Chondrocyte (in vitro differentiated cells): ENCODE data around the gene GUCA2A. TPM values are rescaled to one million over a fixed set of nuclear protein-coding genes. Genes with fewer than 3 reads are reported as not detected.

Experiments used
- DNase-seq: peaks from one replicate; pipeline ENCODE4 v3.0.0; 2021; ENCODE audit warnings: mixed read lengths, low spot score
- H3K27ac Mint-ChIP-seq: one replicate; pipeline ENCODE4 v1.8.0; 2021; ENCODE audit warnings: mild to moderate bottlenecking, moderate library complexity, mixed read lengths; ENCODE audit not compliant: unreplicated experiment
- H3K27me3 Mint-ChIP-seq: 2 replicates; pipeline ENCODE4 v1.8.0; 2021; ENCODE audit warnings: low read depth, mixed read lengths
- H3K36me3 Mint-ChIP-seq: 2 replicates; pipeline ENCODE4 v1.8.0; 2021; ENCODE audit warnings: low read depth, mixed read lengths
- H3K4me1 Mint-ChIP-seq: 2 replicates; pipeline ENCODE4 v1.8.0; 2021; ENCODE audit warnings: low read depth, mild to moderate bottlenecking, mixed read lengths
- H3K4me3 Mint-ChIP-seq: one replicate; pipeline ENCODE4 v1.8.0; 2021; ENCODE audit warnings: mild to moderate bottlenecking, moderate library complexity, mixed read lengths; ENCODE audit not compliant: unreplicated experiment
- H3K9me3 Mint-ChIP-seq: 2 replicates; pipeline ENCODE4 v1.8.0; 2021; ENCODE audit warnings: low read depth, mixed read lengths
- total RNA-seq: library from RNA; stranded (reverse); gene quantifications from 3 replicates; pipeline ENCODE4 v1.2.1, GENCODE V29; 2021
- TF ChIP-seq, protein P1 (sequence below): fragments of 200-600 bp; sonication (generic); IDR thresholded peaks from 2 replicates; pipeline ENCODE4 v1.5.0; 2021; ENCODE audit warnings: antibody characterized with exemption, mild to moderate bottlenecking, moderate library complexity

Gene GUCA2A
- total RNA-seq, 1 donor from 2014 or later: not detected

DNA sequence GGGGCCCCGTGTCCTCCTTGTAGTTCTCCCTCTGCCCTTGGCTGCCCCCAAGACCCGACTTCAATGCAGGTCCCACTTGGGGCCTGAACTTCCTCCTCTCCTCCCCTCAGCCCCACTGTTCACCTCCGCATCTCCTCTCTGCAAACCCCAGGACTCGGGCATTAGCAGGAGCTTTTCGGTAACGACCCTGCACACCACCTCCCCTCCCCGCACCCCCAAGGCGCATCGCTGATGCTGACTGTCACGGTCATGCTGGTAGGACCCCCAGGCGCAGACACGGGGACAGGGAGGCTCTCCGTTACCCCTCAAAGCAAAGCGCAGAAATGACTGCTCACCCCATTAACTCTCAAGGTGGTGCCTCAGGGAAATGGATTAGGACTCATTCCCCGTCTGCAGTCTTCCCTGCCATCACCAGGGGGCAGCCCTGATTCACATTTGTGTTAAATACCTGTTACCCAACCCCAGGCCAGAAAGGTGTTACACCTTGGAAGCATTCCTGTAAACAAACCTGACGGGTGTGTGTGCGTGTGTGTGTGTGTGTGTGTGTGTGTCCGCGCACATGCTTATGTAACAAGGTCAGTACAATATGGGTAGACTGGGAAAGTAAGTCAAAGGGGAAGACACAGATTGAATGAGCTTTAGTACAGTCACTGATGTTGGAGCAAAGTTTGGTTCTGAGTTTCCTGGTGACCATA lies 17.8 kb downstream of the GUCA2A start:
- Mint-ChIP-seq H3K27me3 (peaks cover 43% of the 10 kb centered on the region), H3K9me3 (no peaks in the 10 kb centered on the region), H3K4me3 (no peak overlapping the region), H3K27ac (no peak overlapping the region), H3K36me3 (no peaks in the 10 kb centered on the region), H3K4me1 (no peaks in the 10 kb centered on the region)
- no peak for DNase-seq
- TF ChIP-seq, protein P1, sequence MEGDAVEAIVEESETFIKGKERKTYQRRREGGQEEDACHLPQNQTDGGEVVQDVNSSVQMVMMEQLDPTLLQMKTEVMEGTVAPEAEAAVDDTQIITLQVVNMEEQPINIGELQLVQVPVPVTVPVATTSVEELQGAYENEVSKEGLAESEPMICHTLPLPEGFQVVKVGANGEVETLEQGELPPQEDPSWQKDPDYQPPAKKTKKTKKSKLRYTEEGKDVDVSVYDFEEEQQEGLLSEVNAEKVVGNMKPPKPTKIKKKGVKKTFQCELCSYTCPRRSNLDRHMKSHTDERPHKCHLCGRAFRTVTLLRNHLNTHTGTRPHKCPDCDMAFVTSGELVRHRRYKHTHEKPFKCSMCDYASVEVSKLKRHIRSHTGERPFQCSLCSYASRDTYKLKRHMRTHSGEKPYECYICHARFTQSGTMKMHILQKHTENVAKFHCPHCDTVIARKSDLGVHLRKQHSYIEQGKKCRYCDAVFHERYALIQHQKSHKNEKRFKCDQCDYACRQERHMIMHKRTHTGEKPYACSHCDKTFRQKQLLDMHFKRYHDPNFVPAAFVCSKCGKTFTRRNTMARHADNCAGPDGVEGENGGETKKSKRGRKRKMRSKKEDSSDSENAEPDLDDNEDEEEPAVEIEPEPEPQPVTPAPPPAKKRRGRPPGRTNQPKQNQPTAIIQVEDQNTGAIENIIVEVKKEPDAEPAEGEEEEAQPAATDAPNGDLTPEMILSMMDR: peak; percentile 88

DNA sequence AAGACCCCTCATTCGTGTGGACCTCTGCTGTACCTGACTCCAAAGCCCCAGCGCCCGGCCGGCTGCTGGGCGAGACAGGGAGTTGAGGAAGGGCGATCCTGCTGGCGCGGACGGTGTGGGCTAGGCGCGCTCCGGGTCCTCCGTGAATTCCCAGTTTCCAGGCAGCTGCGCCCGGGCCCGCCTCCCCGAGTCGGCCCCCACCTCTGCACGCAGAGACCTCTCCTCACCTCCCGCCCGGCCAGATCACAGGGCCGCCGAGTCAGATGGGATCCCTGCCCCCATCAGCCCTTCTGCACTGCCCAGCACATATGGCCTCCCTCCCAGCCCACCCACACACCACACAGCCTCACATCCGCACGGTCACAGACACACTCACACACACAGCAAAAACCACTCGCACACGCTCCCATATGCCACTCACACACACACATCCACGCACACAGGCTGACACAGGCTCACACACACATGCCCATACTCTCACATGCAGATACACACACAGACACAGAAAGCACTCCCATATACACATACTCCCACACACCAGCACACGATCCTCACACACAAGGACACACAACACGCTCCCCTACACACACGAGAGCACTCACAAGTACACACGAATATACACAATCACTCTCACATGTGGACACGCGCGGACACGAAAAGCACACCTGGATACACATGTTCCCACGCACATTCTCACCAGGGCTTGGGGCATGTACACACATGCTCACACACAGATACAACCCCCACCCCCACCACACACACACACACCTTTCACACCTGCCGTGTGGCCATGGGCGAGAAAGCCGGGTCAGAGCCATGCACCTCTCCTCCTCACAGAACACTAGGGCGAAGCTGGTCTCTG lies 18.6 kb downstream of the GUCA2A start:
- Mint-ChIP-seq H3K4me1 (no peaks in the 10 kb centered on the region), H3K27me3 (peaks cover 43% of the 10 kb centered on the region), H3K9me3 (no peaks in the 10 kb centered on the region), H3K27ac (no peak overlapping the region), H3K4me3 (no peak overlapping the region), H3K36me3 (no peaks in the 10 kb centered on the region)
- TF ChIP-seq, protein P1: no peak
- DNase-seq: no peak

DNA sequence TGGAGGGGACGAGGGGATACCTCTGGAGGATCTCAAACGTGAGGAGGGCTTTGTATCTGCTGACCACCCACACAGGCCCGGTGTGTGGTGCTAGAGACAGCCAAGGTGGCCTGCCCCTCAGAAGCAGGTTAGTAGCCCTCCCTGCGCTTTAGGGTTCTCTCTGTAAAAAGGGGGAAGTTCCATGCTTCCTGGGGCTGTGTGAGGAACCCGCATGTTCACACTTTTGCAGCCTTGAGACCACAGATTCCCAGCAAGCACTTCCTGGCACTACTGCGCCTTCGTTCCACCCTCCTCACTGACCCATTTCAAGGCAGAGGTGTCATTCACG lies 19.2 kb downstream of the GUCA2A start:
- no peaks in the 10 kb centered on the region for H3K4me1 Mint-ChIP-seq
- no peaks in the 10 kb centered on the region for H3K36me3 Mint-ChIP-seq
- TF ChIP-seq, protein P1: no peak
- H3K9me3 Mint-ChIP-seq: no peaks in the 10 kb centered on the region
- peaks cover 43% of the 10 kb centered on the region for H3K27me3 Mint-ChIP-seq
- DNase-seq: no peak
- no peak overlapping the region for H3K27ac Mint-ChIP-seq
- H3K4me3 Mint-ChIP-seq: no peak overlapping the region

DNA sequence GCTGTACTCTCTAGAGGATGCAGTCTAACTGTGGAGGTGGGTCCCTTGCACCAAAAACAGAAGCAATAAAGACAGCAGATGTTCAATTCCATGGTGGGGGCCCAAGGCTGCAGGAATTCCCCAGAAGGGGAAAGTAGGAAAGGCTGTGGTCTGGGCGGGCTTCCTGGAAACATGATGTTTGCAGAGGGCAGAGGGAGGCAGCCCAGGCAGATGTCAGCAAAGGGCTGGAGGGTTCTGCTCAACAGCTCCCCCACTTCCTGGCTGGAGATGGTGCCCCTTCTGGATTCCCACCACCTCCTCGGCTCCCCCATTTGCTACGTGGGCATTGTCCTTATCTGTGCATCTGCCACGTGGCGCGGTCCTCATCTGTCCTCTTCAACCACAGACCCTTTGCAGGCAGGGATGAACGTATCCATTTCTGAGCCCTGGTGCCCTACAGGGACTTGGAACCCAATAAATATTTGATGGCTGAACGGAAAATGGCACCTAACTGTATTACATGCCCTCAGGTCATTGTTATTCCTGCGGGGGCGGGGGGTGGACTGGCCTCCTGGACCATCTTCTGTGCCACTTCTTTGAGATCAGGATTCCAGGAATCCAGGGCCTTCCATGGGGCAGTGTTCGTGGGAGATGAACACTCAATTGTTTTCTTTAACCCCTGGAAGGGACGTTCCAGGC lies 19.7 kb downstream of the GUCA2A start:
- no peak for DNase-seq
- Mint-ChIP-seq H3K36me3 (no peaks in the 10 kb centered on the region), H3K4me1 (no peaks in the 10 kb centered on the region), H3K9me3 (no peaks in the 10 kb centered on the region), H3K27ac (no peak overlapping the region), H3K27me3 (peaks cover 38% of the 10 kb centered on the region), H3K4me3 (no peak overlapping the region)
- TF ChIP-seq, protein P1: no peak
